Keratinocyte (primary cell): ENCODE data around the gene MAB21L4. TPM values are rescaled to one million over a fixed set of nuclear protein-coding genes. Genes with fewer than 3 reads are reported as not detected.

Source experiments
- DNase-seq: peaks from one replicate; pipeline ENCODE4 v3.0.0-alpha.2; 2011; ENCODE audit warnings: low read depth, missing footprints, low spot score
- FAIRE-seq: peaks from 2 replicates; lab custom pipeline; 2011; peaks lifted over from hg19 to GRCh38; lab: Jason Lieb, UNC
- H2AFZ ChIP-seq: 2 replicates; pipeline ENCODE4 v1.6.0; 2012; ENCODE audit warnings: low read length, control low read depth, inconsistent platforms; ENCODE audit not compliant: control insufficient read depth
- H3K27ac ChIP-seq: 2 replicates; pipeline ENCODE4 v1.5.1; 2011; ENCODE audit warnings: low read length; ENCODE audit not compliant: control insufficient read depth, insufficient read depth
- H3K27me3 ChIP-seq: 3 replicates; pipeline ENCODE4 v1.6.0; 2011; ENCODE audit warnings: low read length; ENCODE audit not compliant: control insufficient read depth, insufficient read depth; ENCODE audit errors: extremely low read depth
- H3K36me3 ChIP-seq, 2 experiments: 2 replicates in 1 of 2; 3 replicates in 1 of 2; pipeline ENCODE4 v1.5.1; 2011; ENCODE audit warnings: low read length in 2 of 2, mild to moderate bottlenecking in 1 of 2; ENCODE audit not compliant: control insufficient read depth in 2 of 2, insufficient read depth in 2 of 2; ENCODE audit errors: extremely low read depth in 1 of 2
- H3K4me1 ChIP-seq: 3 replicates; pipeline ENCODE4 v1.5.1; 2011; ENCODE audit warnings: low read length; ENCODE audit not compliant: control insufficient read depth, insufficient read depth; ENCODE audit errors: extremely low read depth
- H3K4me2 ChIP-seq: 3 replicates; pipeline ENCODE4 v1.6.0; 2011; ENCODE audit warnings: low read depth, low read length; ENCODE audit not compliant: control insufficient read depth, insufficient read depth; ENCODE audit errors: extremely low read depth
- H3K4me3 ChIP-seq, 3 experiments: fragments of 200-600 bp in 1 of 3; sonication (generic) in 1 of 3; 2 replicates in 2 of 3; 3 replicates in 1 of 3; pipeline ENCODE4 v1.5.1; 2011 to 2016; ENCODE audit warnings: low read length in 3 of 3, mild to moderate bottlenecking in 3 of 3, control low read depth in 2 of 3, inconsistent platforms in 1 of 3, low read depth in 1 of 3, mixed read lengths in 1 of 3, mixed run types in 1 of 3, moderate library complexity in 1 of 3; ENCODE audit not compliant: control insufficient read depth in 2 of 3, insufficient read depth in 2 of 3; ENCODE audit errors: extremely low read depth in 1 of 3
- H3K79me2 ChIP-seq: 2 replicates; pipeline ENCODE4 v1.6.0; 2012; ENCODE audit warnings: low read length; ENCODE audit not compliant: control insufficient read depth, insufficient read depth
- H3K9ac ChIP-seq: 3 replicates; pipeline ENCODE4 v1.6.0; 2011; ENCODE audit warnings: low read length; ENCODE audit not compliant: control insufficient read depth, insufficient read depth; ENCODE audit errors: extremely low read depth
- H3K9me1 ChIP-seq: 3 replicates; pipeline ENCODE4 v1.6.0; 2011; ENCODE audit warnings: low read length; ENCODE audit not compliant: control insufficient read depth, insufficient read depth; ENCODE audit errors: extremely low read depth
- H3K9me3 ChIP-seq: 2 replicates; pipeline ENCODE4 v1.5.1; 2012; ENCODE audit warnings: low read depth, low read length; ENCODE audit not compliant: control insufficient read depth
- H4K20me1 ChIP-seq: 3 replicates; pipeline ENCODE4 v1.6.0; 2011; ENCODE audit warnings: low read length; ENCODE audit not compliant: control insufficient read depth, insufficient read depth; ENCODE audit errors: extremely low read depth
- CTCF ChIP-seq, 3 experiments: IDR thresholded peaks in 1 of 3; conservative IDR thresholded peaks in 1 of 3; optimal IDR thresholded peaks in 1 of 3; 2 replicates in 2 of 3; 3 replicates in 1 of 3; pipeline versions ENCODE3 to v1.5.1; 2011; ENCODE audit warnings: low read length in 3 of 3, mild to moderate bottlenecking in 3 of 3, moderate library complexity in 2 of 3, control low read depth in 1 of 3, inconsistent platforms in 1 of 3; ENCODE audit not compliant: insufficient read depth in 2 of 3; ENCODE audit errors: extremely low read depth in 1 of 3
- EZH2 ChIP-seq: IDR thresholded peaks from one replicate; pipeline ENCODE4 v1.6.1; 2012; ENCODE audit warnings: inconsistent platforms, mild to moderate bottlenecking, low read length, moderate library complexity
- dilution Hi-C: fragments of 300-500 bp; cut with MboI; formaldehyde crosslinking; loops from one replicate; pipeline ENCODE4 v1.7.0; 2020; ENCODE audit warnings: low sequenced_read_pairs; ENCODE audit not compliant: extremely low pct_ligation_motif_present
- polyA plus RNA-seq, 5 experiments: library from polyadenylated mRNA; depleted of rRNA in 3 of 5; stranded (reverse) in 3 of 5; stranded (forward) in 1 of 5; unstranded in 1 of 5; fragments of >200 nt; gene quantifications; 1 replicate in 1 of 5; 2 replicates in 3 of 5; 3 replicates in 1 of 5; pipeline versions ENCODE4 v1.2.1 to v1.2.3, GENCODE V29; 2011 to 2012; ENCODE audit warnings: missing spikeins in 2 of 5, low read depth in 1 of 5, low replicate concordance in 1 of 5

MAB21L4 gene
- polyA plus RNA-seq, 1 donor (not counting 4 experiments of a cell fraction or from before 2014, with no cell fraction given) = 0.37 TPM

DNA sequence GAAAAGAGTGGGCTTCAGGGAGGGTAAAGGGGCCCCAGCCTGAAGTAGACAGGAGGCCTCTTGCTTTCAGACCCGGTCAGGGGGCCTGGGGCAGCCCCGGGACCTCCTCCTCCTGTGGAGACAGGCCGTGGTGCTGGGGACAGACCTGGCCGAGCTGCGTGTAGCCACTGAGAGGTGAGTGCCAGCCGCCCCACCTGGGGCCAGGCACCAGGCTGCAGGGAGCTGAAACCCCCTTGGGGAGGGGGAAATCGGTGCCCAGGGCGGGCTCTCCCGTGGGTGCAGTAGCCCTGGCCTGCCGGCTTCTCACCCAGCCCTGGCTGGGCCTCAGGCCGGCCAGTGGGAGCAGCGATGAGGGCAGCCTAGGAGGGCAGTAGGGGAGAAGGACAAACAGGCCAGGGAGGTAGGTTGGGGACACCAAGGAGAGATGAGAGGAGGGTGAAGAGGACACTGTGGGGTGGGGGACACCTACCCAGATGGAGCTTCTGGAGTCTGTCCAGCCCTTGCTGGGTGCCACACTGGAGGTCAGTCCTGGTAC lies 34.2 kb upstream of the MAB21L4 start:
- Histone ChIP-seq H3K36me3 (no peaks in the 10 kb centered on the region), H3K4me1 (no peaks in the 10 kb centered on the region), H3K9ac (no peak overlapping the region), H3K4me3 (no peak overlapping the region), H3K9me3 (no peaks in the 10 kb centered on the region), H2AFZ (no peak overlapping the region), H3K27me3 (peaks cover 14% of the 10 kb centered on the region), H3K9me1 (no peaks in the 10 kb centered on the region), H3K27ac (no peak overlapping the region), H4K20me1 (no peaks in the 10 kb centered on the region), H3K4me2 (no peak overlapping the region), H3K79me2 (no peaks in the 10 kb centered on the region)
- FAIRE-seq (no peak), DNase-seq (no peak)
- dilution Hi-C loops = no loop called here
- TF ChIP-seq CTCF (optimal IDR thresholded peaks at IDR 0.05 in 1 of 3, IDR thresholded peaks at IDR 0.05 in 1 of 3, conservative IDR thresholded peaks at IDR 0.05 in 1 of 3; ENCODE audit: extremely low read depth in 1 of 3, insufficient read depth in 2 of 3, low read length in 3 of 3) (no peak), EZH2 (no peak)

DNA sequence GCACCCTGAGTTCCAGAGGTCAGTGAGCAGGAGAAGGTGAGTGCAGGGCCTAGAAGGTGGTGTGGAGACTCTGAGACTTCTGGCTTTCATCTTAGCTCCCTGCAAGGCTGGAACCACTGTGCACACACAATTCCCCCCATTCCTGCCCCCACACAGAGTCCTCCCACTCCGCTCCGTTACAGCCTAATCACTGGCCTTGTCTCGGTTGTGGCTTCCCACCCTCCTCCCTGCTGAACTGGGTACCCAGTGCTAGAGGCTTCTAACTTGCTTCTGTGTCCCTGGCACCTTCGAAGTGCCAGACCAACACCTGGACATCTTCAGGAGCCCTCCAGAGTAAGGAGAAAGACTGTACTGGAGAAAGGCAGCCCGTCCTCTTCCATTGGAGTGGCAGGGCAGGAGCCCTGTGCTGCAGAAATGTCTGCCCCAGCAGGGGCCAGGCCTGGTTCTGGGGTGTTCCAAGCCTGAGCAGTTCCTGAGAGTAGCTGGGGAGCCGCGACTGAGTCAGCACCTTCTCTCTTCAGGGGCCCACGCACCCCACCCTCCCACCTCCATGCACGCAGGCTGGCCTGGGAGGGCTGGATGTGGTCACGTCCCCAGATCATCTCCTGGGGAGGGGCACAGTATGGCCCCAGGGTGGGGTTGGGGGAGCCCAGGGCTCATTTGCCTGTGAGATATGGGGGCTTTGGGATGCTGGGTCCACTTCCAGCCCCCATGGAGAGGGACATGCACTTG lies 33.6 kb upstream of the MAB21L4 start:
- TF ChIP-seq EZH2 (no peak), CTCF (optimal IDR thresholded peaks at IDR 0.05 in 1 of 3, IDR thresholded peaks at IDR 0.05 in 1 of 3, conservative IDR thresholded peaks at IDR 0.05 in 1 of 3; ENCODE audit: extremely low read depth in 1 of 3, insufficient read depth in 2 of 3, low read length in 3 of 3) (no peak)
- H3K9ac ChIP-seq = no peak overlapping the region
- H3K4me3 ChIP-seq = no peak overlapping the region
- no peaks in the 10 kb centered on the region for H3K9me1 ChIP-seq
- no peak overlapping the region for H3K4me2 ChIP-seq
- no peaks in the 10 kb centered on the region for H3K79me2 ChIP-seq
- no peak for DNase-seq
- H4K20me1 ChIP-seq = no peaks in the 10 kb centered on the region
- H2AFZ ChIP-seq = no peak overlapping the region
- no peak overlapping the region for H3K27ac ChIP-seq
- FAIRE-seq = no peak
- peaks cover 14% of the 10 kb centered on the region for H3K27me3 ChIP-seq
- H3K4me1 ChIP-seq = no peaks in the 10 kb centered on the region
- dilution Hi-C loops = no loop called here
- H3K9me3 ChIP-seq = no peaks in the 10 kb centered on the region
- no peaks in the 10 kb centered on the region for H3K36me3 ChIP-seq
